Measurements from ENCODE around the gene GRAMD1A. TPM values are rescaled to one million over a fixed set of nuclear protein-coding genes. Genes with fewer than 3 reads are reported as not detected.

GRAMD1A gene
- total and polyA plus RNA-seq, 4 experiments from 2014 or later: 16.3 to 221 (median 130) TPM

- Histone ChIP-seq H3K27me3 (ENCODE audit: insufficient read depth, low read length) (no peaks in the 10 kb centered on the region), H3K36me3 (ENCODE audit: insufficient read depth, low read length) (no peaks in the 10 kb centered on the region), H3K27ac (ENCODE audit: low read depth, low read length) (no peak overlapping the region), H3K9me3 (ENCODE audit: control insufficient read depth in 1 of 2, low read length in 2 of 2) (no peaks in the 10 kb centered on the region), H3K4me3 (ENCODE audit: low read length in 2 of 2) (no peak overlapping the region), H3K4me1 (ENCODE audit: insufficient read depth, low read length) (no peaks in the 10 kb centered on the region)
- H3K36me3 Mint-ChIP-seq: no peaks in the 10 kb centered on the region
- H3K4me3 Mint-ChIP-seq: no peak overlapping the region
- H3K9me3 Mint-ChIP-seq: no peaks in the 10 kb centered on the region
- peaks cover 2 to 3% of the 10 kb centered on the region in 2 donors for H3K27me3 Mint-ChIP-seq
- H3K27ac Mint-ChIP-seq: no peak overlapping the region
- no peaks in the 10 kb centered on the region for H3K4me1 Mint-ChIP-seq
- ChIA-PET POLR2A (ENCODE audit: partially characterized antibody) (no interaction called here), CTCF (ENCODE audit: partially characterized antibody) (interaction anchor here (1.8 to 5.6 kb wide), 2 partner anchors 11 to 13 kb away, joined by 8 to 32 read pairs; no protein-coding TSS in a partner anchor)
- intact Hi-C loops (cut with micrococcal nuclease): no loop called here
- DNase-seq: no peak
Measured at GRCh38 chr19:35056513-35057063, 56.5 kb downstream of the GRAMD1A start.

- no peak overlapping the region for H3K27ac ChIP-seq (ENCODE audit: low read depth, low read length)
- no peaks in the 10 kb centered on the region for H3K36me3 Mint-ChIP-seq
- H3K27me3 ChIP-seq (ENCODE audit: insufficient read depth, low read length): no peaks in the 10 kb centered on the region
- H3K27ac Mint-ChIP-seq: no peak overlapping the region
- no peak overlapping the region for H3K4me3 ChIP-seq (ENCODE audit: low read length in 2 of 2)
- H3K9me3 ChIP-seq (ENCODE audit: control insufficient read depth in 1 of 2, low read length in 2 of 2): no peaks in the 10 kb centered on the region
- ChIA-PET POLR2A (ENCODE audit: partially characterized antibody) (no interaction called here), CTCF (ENCODE audit: partially characterized antibody) (interaction anchor here (1.1 to 5.6 kb wide), 2 partner anchors 9 to 14 kb away, joined by 8 to 32 read pairs; no protein-coding TSS in a partner anchor)
- H3K27me3 Mint-ChIP-seq: peaks cover 2 to 3% of the 10 kb centered on the region in 2 donors
- no peak overlapping the region for H3K4me3 Mint-ChIP-seq
- H3K9me3 Mint-ChIP-seq: no peaks in the 10 kb centered on the region
- H3K36me3 ChIP-seq (ENCODE audit: insufficient read depth, low read length): no peaks in the 10 kb centered on the region
- no peaks in the 10 kb centered on the region for H3K4me1 Mint-ChIP-seq
- DNase-seq: no peak
- intact Hi-C loops (cut with micrococcal nuclease): no loop called here
- no peaks in the 10 kb centered on the region for H3K4me1 ChIP-seq (ENCODE audit: insufficient read depth, low read length)
Measured at GRCh38 chr19:35058370-35058769, 58.2 kb downstream of the GRAMD1A start.

- H3K4me1 Mint-ChIP-seq: no peaks in the 10 kb centered on the region
- H3K27me3 Mint-ChIP-seq: peaks cover 2 to 3% of the 10 kb centered on the region in 2 donors
Measured at GRCh38 chr19:35059006-35059798, 59.1 kb downstream of the GRAMD1A start.

GRCh38 chr19:35059799-35060091, 59.6 kb downstream of the GRAMD1A start:
- Histone ChIP-seq H3K4me3 (ENCODE audit: low read length in 2 of 2) (no peak overlapping the region), H3K27me3 (ENCODE audit: insufficient read depth, low read length) (no peaks in the 10 kb centered on the region), H3K27ac (ENCODE audit: low read depth, low read length) (no peak overlapping the region), H3K9me3 (ENCODE audit: control insufficient read depth in 1 of 2, low read length in 2 of 2) (no peaks in the 10 kb centered on the region), H3K36me3 (ENCODE audit: insufficient read depth, low read length) (no peaks in the 10 kb centered on the region), H3K4me1 (ENCODE audit: insufficient read depth, low read length) (no peaks in the 10 kb centered on the region)
- Mint-ChIP-seq H3K4me3 (no peak overlapping the region), H3K9me3 (no peaks in the 10 kb centered on the region), H3K27me3 (peaks cover 2 to 3% of the 10 kb centered on the region in 2 donors), H3K4me1 (no peaks in the 10 kb centered on the region), H3K36me3 (no peaks in the 10 kb centered on the region), H3K27ac (peak overlapping the region in 1 of 7 donors; percentile 18)
- ChIA-PET CTCF (ENCODE audit: partially characterized antibody) (no interaction called here), POLR2A (ENCODE audit: partially characterized antibody) (no interaction called here)
- DNase-seq: no peak
- intact Hi-C loops (cut with micrococcal nuclease): no loop called here

More at GRCh38 chr19:35059006-35059798, 59.1 kb downstream of the GRAMD1A start:
- Histone ChIP-seq H3K27ac (ENCODE audit: low read depth, low read length) (no peak overlapping the region), H3K4me3 (ENCODE audit: low read length in 2 of 2) (no peak overlapping the region), H3K36me3 (ENCODE audit: insufficient read depth, low read length) (no peaks in the 10 kb centered on the region), H3K4me1 (ENCODE audit: insufficient read depth, low read length) (no peaks in the 10 kb centered on the region), H3K27me3 (ENCODE audit: insufficient read depth, low read length) (no peaks in the 10 kb centered on the region), H3K9me3 (ENCODE audit: control insufficient read depth in 1 of 2, low read length in 2 of 2) (no peaks in the 10 kb centered on the region)
- H3K9me3 Mint-ChIP-seq: no peaks in the 10 kb centered on the region
- H3K36me3 Mint-ChIP-seq: no peaks in the 10 kb centered on the region
- DNase-seq: no peak
- intact Hi-C loops (cut with micrococcal nuclease): no loop called here
- ChIA-PET POLR2A (ENCODE audit: partially characterized antibody) (no interaction called here), CTCF (ENCODE audit: partially characterized antibody) (interaction anchor here (1.1 to 5.6 kb wide), 2 partner anchors 8 to 15 kb away, joined by 8 to 32 read pairs; no protein-coding TSS in a partner anchor)
- H3K27ac Mint-ChIP-seq: peak overlapping the region in 1 of 7 donors; percentile 18
- no peak overlapping the region for H3K4me3 Mint-ChIP-seq

GRCh38 chr19:35060160-35060855, 60.2 kb downstream of the GRAMD1A start:
- peaks cover 2 to 3% of the 10 kb centered on the region in 2 donors for H3K27me3 Mint-ChIP-seq
- Histone ChIP-seq H3K4me1 (ENCODE audit: insufficient read depth, low read length) (no peaks in the 10 kb centered on the region), H3K27me3 (ENCODE audit: insufficient read depth, low read length) (no peaks in the 10 kb centered on the region), H3K36me3 (ENCODE audit: insufficient read depth, low read length) (no peaks in the 10 kb centered on the region), H3K27ac (ENCODE audit: low read depth, low read length) (no peak overlapping the region), H3K9me3 (ENCODE audit: control insufficient read depth in 1 of 2, low read length in 2 of 2) (no peaks in the 10 kb centered on the region), H3K4me3 (ENCODE audit: low read length in 2 of 2) (no peak overlapping the region)
- no peaks in the 10 kb centered on the region for H3K36me3 Mint-ChIP-seq
- POLR2A ChIA-PET (ENCODE audit: partially characterized antibody): no interaction called here
- CTCF ChIA-PET (ENCODE audit: partially characterized antibody): no interaction called here
- H3K4me3 Mint-ChIP-seq: no peak overlapping the region
- H3K9me3 Mint-ChIP-seq: no peaks in the 10 kb centered on the region
- no peak for DNase-seq
- intact Hi-C loops (cut with micrococcal nuclease): no loop called here
- H3K4me1 Mint-ChIP-seq: no peaks in the 10 kb centered on the region
- H3K27ac Mint-ChIP-seq: no peak overlapping the region

- intact Hi-C loops (cut with micrococcal nuclease): no loop called here
- Mint-ChIP-seq H3K27me3 (no peaks in the 10 kb centered on the region), H3K4me1 (peaks cover 0 to 4% (median 3%) of the 10 kb centered on the region in 4 donors), H3K27ac (peak overlapping the region in 2 of 7 donors; percentile 19 to 84), H3K36me3 (no peaks in the 10 kb centered on the region), H3K4me3 (no peak overlapping the region), H3K9me3 (no peaks in the 10 kb centered on the region)
- H3K27me3 ChIP-seq (ENCODE audit: insufficient read depth, low read length): no peaks in the 10 kb centered on the region
- H3K4me1 ChIP-seq (ENCODE audit: insufficient read depth, low read length): no peaks in the 10 kb centered on the region
- H3K9me3 ChIP-seq (ENCODE audit: control insufficient read depth in 1 of 2, low read length in 2 of 2): no peaks in the 10 kb centered on the region
- no peak overlapping the region for H3K4me3 ChIP-seq (ENCODE audit: low read length in 2 of 2)
- no peaks in the 10 kb centered on the region for H3K36me3 ChIP-seq (ENCODE audit: insufficient read depth, low read length)
- no peak overlapping the region for H3K27ac ChIP-seq (ENCODE audit: low read depth, low read length)
- CTCF ChIA-PET (ENCODE audit: partially characterized antibody): no interaction called here
- POLR2A ChIA-PET (ENCODE audit: partially characterized antibody): no interaction called here
- DNase-seq: no peak
Measured at GRCh38 chr19:35061583-35062373, 61.7 kb downstream of the GRAMD1A start.

- Mint-ChIP-seq H3K27ac (no peak overlapping the region), H3K4me1 (peaks cover 4 to 10% (median 6%) of the 10 kb centered on the region in 4 donors), H3K4me3 (no peak overlapping the region), H3K27me3 (peaks cover 1 to 2% of the 10 kb centered on the region in 2 donors), H3K36me3 (no peaks in the 10 kb centered on the region), H3K9me3 (no peaks in the 10 kb centered on the region)
- POLR2A ChIA-PET (ENCODE audit: partially characterized antibody): no interaction called here
- peaks cover 6% of the 10 kb centered on the region for H3K4me1 ChIP-seq (ENCODE audit: insufficient read depth, low read length)
- H3K27ac ChIP-seq (ENCODE audit: low read depth, low read length): no peak overlapping the region
- H3K4me3 ChIP-seq (ENCODE audit: low read length in 2 of 2): no peak overlapping the region
- CTCF ChIA-PET (ENCODE audit: partially characterized antibody): no interaction called here
- no peaks in the 10 kb centered on the region for H3K9me3 ChIP-seq (ENCODE audit: control insufficient read depth in 1 of 2, low read length in 2 of 2)
- H3K27me3 ChIP-seq (ENCODE audit: insufficient read depth, low read length): no peaks in the 10 kb centered on the region
- no peaks in the 10 kb centered on the region for H3K36me3 ChIP-seq (ENCODE audit: insufficient read depth, low read length)
- DNase-seq: no peak
- intact Hi-C loops (cut with micrococcal nuclease): no loop called here
Measured at GRCh38 chr19:35062942-35063341, 62.8 kb downstream of the GRAMD1A start.

Data from CD4-positive, alpha-beta memory T cell (primary cell).